Measurements from ENCODE around the gene KRTAP12-3. TPM values are rescaled to one million over a fixed set of nuclear protein-coding genes. Genes with fewer than 3 reads are reported as not detected.
"Not testable (repeated sequence)": the region's sequence is repeated elsewhere in the genome, so short reads cannot be mapped to it uniquely, and the experiment has no call there.

The KRTAP12-3 gene
- polyA plus RNA-seq, 1 experiment: not detected

GRCh38 chr21:44682580-44683151, 24.9 kb downstream of the KRTAP12-3 start:
- ChIA-PET CTCF (no interaction called here), POLR2A (no interaction called here)
- no peak overlapping the region for H3K4me3 ChIP-seq (ENCODE audit: low read depth, low read length)
- TF ChIP-seq CTCF (IDR thresholded peaks at IDR 0.05; ENCODE audit: low read depth, low read length): no peak
- peaks cover 12% of the 10 kb centered on the region for H3K27me3 ChIP-seq (ENCODE audit: control insufficient read depth, insufficient read depth, low read length)
- no peak for DNase-seq (ENCODE audit: low read depth, low spot score)
- H3K27ac ChIP-seq (ENCODE audit: low read depth, low read length): no peak overlapping the region
- no peaks in the 10 kb centered on the region for H3K9me3 ChIP-seq (ENCODE audit: control insufficient read depth, insufficient read depth, low read length)

GRCh38 chr21:44684077-44684476, 26.3 kb downstream of the KRTAP12-3 start:
- ChIA-PET POLR2A (no interaction called here), CTCF (no interaction called here)
- TF ChIP-seq CTCF (IDR thresholded peaks at IDR 0.05; ENCODE audit: low read depth, low read length): no peak
- Histone ChIP-seq H3K27me3 (ENCODE audit: control insufficient read depth, insufficient read depth, low read length) (peaks cover 16% of the 10 kb centered on the region), H3K9me3 (ENCODE audit: control insufficient read depth, insufficient read depth, low read length) (no peaks in the 10 kb centered on the region), H3K4me3 (ENCODE audit: low read depth, low read length) (no peak overlapping the region), H3K27ac (ENCODE audit: low read depth, low read length) (no peak overlapping the region)
- no peak for DNase-seq (ENCODE audit: low read depth, low spot score)

GRCh38 chr21:44684483-44684882, 26.8 kb downstream of the KRTAP12-3 start:
- no peak for TF ChIP-seq CTCF (IDR thresholded peaks at IDR 0.05; ENCODE audit: low read depth, low read length)
- CTCF ChIA-PET: no interaction called here

GRCh38 chr21:44685050-44685449, 27.3 kb downstream of the KRTAP12-3 start:
- DNase-seq (ENCODE audit: low read depth, low spot score); H3K9me3 ChIP-seq (ENCODE audit: control insufficient read depth, insufficient read depth, low read length); H3K4me3 ChIP-seq (ENCODE audit: low read depth, low read length); CTCF ChIA-PET; POLR2A ChIA-PET; H3K27ac ChIP-seq (ENCODE audit: low read depth, low read length): not testable (repeated sequence)
- H3K27me3 ChIP-seq (ENCODE audit: control insufficient read depth, insufficient read depth, low read length): peaks cover 16% of the 10 kb centered on the region

More at GRCh38 chr21:44684483-44684882, 26.8 kb downstream of the KRTAP12-3 start:
- Histone ChIP-seq H3K27ac (ENCODE audit: low read depth, low read length) (no peak overlapping the region), H3K4me3 (ENCODE audit: low read depth, low read length) (no peak overlapping the region), H3K27me3 (ENCODE audit: control insufficient read depth, insufficient read depth, low read length) (peaks cover 16% of the 10 kb centered on the region), H3K9me3 (ENCODE audit: control insufficient read depth, insufficient read depth, low read length) (no peaks in the 10 kb centered on the region)
- no peak for DNase-seq (ENCODE audit: low read depth, low spot score)
- POLR2A ChIA-PET: no interaction called here

GRCh38 chr21:44686000-44686781, 28.5 kb downstream of the KRTAP12-3 start:
- peaks cover 14% of the 10 kb centered on the region for H3K27me3 ChIP-seq (ENCODE audit: control insufficient read depth, insufficient read depth, low read length)
- no peak for TF ChIP-seq CTCF (IDR thresholded peaks at IDR 0.05; ENCODE audit: low read depth, low read length)
- DNase-seq (ENCODE audit: low read depth, low spot score): no peak
- CTCF ChIA-PET: no interaction called here
- no peak overlapping the region for H3K27ac ChIP-seq (ENCODE audit: low read depth, low read length)
- no peaks in the 10 kb centered on the region for H3K9me3 ChIP-seq (ENCODE audit: control insufficient read depth, insufficient read depth, low read length)
- POLR2A ChIA-PET: no interaction called here
- no peak overlapping the region for H3K4me3 ChIP-seq (ENCODE audit: low read depth, low read length)
